GM10266 (cell line): ENCODE data around the gene JAKMIP2.
"Not testable (repeated sequence)": the region's sequence is repeated elsewhere in the genome, so short reads cannot be mapped to it uniquely, and the experiment has no call there.

Experiments used
- DNase-seq: peaks from one replicate; pipeline ENCODE4 v3.0.0; 2012; ENCODE audit errors: extremely low spot score
- TF ChIP-seq, protein P1 (sequence below): IDR thresholded peaks from 2 replicates; pipeline ENCODE4 v1.5.1; 2012; ENCODE audit warnings: mild to moderate bottlenecking, low read depth; ENCODE audit not compliant: control insufficient read depth, insufficient read depth; ENCODE audit errors: missing control alignments

The JAKMIP2 gene

DNA sequence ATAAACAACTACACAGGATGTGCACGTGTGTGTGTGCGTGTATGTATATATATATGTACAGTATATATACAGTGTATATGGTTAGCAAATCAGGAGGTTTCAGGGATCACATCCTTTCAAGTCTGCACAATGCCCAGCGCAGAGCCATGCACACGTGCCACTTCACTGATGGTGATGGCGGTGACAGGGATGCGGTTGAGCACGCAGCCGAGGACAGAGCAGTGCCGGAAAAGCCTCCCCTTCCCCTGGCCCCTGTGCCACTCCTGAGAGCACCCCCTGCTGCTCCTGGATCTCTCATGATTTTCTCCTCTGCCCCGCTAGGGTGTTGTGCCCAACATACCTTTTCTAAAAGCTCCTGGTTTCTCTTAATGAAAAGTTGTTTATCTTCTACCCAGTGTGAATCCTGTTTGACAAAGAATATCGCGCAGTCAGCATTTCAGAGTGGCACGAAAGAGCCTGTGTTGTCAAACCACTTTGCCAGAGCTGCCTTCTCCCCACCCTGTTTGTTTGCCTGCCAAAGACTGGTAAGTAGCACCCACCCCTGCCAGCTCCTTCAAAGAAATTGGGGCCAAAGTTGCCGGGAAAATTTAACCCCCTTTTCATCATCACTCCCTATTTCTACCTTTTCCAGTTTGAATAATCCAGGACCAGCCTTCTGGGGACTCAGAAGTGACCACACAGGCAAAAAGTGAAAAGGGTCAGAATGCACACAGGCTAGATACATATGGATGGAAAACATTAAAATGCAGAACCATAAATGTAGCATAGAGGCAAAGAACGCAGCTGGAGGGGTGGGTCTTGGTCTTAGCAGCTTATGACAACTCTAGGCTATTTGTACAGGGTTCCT is 146.4 kb downstream of the JAKMIP2 start:
- no peak for DNase-seq
- TF ChIP-seq, protein P1, sequence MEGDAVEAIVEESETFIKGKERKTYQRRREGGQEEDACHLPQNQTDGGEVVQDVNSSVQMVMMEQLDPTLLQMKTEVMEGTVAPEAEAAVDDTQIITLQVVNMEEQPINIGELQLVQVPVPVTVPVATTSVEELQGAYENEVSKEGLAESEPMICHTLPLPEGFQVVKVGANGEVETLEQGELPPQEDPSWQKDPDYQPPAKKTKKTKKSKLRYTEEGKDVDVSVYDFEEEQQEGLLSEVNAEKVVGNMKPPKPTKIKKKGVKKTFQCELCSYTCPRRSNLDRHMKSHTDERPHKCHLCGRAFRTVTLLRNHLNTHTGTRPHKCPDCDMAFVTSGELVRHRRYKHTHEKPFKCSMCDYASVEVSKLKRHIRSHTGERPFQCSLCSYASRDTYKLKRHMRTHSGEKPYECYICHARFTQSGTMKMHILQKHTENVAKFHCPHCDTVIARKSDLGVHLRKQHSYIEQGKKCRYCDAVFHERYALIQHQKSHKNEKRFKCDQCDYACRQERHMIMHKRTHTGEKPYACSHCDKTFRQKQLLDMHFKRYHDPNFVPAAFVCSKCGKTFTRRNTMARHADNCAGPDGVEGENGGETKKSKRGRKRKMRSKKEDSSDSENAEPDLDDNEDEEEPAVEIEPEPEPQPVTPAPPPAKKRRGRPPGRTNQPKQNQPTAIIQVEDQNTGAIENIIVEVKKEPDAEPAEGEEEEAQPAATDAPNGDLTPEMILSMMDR: no peak

DNA sequence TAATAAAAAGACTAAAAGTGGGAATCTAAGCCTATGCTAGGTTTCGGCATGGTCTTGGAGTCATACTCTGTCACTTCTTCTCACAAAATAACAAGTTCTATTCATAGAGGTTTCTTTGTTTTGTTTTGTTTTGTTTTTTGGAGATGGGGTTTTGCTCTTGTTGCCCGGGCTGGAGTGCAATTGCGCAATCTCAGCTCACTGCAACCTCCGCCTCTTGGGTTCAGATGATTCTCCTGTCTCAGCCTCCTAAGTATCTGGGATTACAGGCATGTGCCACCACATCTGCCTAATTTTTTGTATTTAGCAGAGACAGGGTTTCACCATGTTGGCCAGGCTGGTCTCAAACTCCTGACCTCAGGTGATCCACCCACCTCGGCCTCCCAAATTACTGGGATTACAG is 147.1 kb downstream of the JAKMIP2 start:
- not testable (repeated sequence) for DNase-seq

DNA sequence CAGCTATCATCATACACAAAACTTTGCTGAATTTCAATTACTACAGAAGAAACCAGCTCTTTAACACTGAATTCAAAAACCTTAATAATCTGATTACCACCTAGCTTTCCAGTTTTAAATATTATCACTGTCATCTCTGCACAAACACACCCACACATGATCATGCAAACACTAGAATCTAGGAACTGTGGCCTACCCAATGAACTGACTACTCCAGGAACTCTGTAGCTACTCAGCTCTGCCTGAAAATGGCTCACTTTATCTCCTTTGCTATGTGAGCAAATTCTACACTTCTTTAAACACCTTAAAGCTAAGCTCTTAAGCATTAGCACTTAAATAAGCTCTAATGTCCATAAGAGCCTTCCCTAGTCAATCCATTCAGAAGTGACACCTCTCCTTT is 149.4 kb downstream of the JAKMIP2 start:
- TF ChIP-seq, protein P1: no peak
- DNase-seq: no peak

DNA sequence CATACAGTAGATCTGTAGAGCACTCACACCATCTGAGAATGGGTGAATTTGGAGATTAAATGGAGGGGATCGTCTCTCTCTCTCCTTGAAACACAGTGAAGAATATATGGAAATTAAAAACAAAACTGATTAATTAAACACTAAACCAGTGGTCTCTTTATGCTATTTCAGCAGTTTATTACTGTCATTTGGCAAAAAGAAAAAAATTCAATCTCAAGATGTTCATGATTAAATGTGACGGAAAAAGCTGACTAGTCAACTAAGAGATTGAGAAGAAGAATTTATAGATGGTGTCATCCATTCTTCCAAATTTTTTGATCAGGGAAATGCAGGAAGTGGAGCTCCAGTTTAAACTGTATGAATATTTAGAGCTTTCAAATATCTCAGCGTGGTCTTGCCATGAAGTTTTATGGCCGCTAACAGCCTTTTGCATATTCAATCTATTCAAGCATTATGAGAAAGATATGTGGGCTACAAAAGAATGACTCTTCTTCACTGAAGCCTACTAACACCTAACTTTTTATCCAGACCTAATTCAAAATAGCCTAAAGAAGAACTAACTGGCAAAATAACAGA is 151.0 kb downstream of the JAKMIP2 start:
- DNase-seq: no peak
- TF ChIP-seq, protein P1: no peak

DNA sequence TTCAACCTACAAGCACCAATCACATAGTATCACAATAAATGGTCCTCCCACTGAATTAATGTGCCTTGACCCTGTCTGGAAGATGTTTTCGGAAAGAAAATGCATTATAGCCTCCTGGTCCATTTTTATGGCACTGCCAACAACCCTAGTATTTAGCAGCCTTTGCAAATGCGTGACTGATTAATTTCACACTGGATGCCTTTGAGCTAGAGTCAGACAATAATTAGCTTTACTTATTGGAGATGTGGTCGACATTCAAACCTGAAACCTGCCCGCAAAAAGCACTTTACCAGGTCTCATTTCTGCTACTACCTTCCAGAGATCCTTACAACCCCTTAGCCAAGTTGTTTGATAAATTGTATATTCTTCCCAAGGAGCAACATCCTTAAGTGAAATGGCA is 153.3 kb downstream of the JAKMIP2 start:
- no peak for DNase-seq
- TF ChIP-seq, protein P1: no peak

DNA sequence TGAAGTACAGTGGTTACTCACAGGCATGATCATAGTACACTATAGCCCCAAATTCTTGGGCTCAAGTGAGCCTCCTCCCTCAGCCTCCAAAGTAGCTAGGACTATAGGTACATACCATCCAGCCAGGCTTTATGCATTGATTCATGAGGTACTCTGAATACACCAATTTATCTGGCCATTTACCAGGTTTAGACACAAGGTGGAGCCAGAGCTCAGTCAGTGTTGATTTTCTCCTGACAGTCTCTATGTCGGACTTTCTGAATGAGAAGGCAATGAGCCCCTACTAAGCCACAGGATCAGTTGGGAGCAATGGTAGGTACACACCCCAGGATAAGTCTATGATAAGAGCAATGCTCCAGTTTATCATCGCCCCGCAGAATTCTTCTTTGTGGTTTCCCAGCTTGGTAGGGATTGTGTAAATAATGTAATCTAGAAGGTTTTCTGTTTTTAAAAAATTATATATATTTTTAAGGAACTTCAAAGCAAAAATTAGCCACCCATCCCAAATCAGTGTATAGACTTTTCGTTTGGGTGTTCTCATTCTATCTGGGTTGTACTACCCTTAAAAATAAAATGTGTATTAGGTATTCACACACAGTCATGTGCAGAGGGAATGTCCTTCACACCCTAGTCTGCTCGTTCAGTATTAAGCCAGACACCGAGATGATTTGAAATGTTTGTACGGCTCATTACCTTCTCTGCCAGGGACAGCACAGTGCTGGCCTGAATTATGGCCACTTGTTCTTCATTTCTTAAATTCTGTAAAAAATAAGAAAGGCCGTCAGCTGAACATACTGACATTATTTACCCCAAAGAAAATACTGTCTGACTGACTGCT is 154.3 kb downstream of the JAKMIP2 start:
- TF ChIP-seq, protein P1: peak; percentile 71
- DNase-seq: peak; percentile 35

DNA sequence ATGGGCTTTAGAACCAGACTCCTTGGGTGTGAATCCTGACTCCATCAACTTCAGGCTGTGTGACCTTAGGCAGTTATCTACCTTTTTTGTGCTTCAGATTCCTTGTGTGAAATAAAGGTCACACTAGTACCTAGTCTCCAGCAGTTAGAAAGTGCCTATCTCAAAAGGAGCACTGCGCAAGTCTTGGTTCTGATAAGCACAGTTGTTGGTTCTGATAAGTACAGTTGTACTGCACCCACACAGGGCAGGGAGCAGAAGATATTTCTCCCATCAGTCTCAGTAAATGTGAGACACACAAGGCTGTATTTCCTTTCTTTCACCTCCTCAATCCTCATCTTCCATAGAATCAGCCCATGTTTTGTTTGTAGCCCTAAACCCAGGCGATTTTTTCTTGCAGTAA is 156.1 kb downstream of the JAKMIP2 start:
- DNase-seq: no peak
- TF ChIP-seq, protein P1: no peak
